Erythroblast (primary cell): Measurements from ENCODE around the gene TSNAX.

ENCODE experiments used
- GATA1 ChIP-seq: IDR thresholded peaks from 2 replicates; pipeline ENCODE4 v1.6.1; 2011; ENCODE audit warnings: low read depth, mild to moderate bottlenecking, control low read depth, low read length, moderate library complexity
- POLR2A ChIP-seq: IDR thresholded peaks from 2 replicates; pipeline ENCODE4 v1.6.1; 2011; ENCODE audit warnings: mild to moderate bottlenecking, low read length

DNA sequence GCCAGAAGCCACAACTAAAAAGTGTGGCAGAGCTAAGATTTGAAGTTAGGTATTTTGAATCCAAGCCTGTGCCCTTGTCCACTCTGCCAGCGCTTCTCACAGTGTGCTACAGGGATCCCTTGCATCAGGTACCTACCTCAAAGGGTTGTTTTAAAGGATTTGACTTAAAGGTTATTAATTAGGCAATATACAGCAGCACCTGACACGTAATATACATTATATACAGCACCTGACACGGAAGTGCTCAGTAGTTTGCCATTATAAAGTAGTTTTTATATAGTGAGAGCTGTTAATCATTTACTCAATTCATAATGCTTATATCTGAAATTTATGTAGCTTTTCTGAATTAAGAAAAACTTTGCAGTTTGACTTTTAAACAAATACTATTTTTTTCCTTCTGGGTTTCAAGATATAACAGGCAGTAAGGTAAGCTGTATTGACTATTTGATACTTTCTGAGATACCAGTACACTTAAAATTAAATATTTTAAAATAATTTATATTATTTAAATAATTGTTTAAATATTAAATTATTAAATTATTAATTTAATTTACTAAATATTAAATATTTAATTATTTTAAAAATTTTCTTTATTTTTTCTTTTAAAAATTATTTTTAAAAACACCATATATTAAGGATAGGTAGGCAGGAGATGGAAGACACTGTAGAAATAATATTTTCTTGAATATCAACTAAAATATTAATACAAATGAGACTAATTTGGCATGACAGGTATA, 33.3 kb downstream of the TSNAX start:
- no peak for TF ChIP-seq POLR2A
- TF ChIP-seq GATA1 = no peak
